GM18508 (cell line): ENCODE measurements around the gene GSG1L.

Source experiments
- ATAC-seq: cut with Tn5 transposase; IDR thresholded peaks from one replicate; pipeline ENCODE4 v1.9.1; 2021; ENCODE audit warnings: moderate number of reproducible peaks; ENCODE audit not compliant: insufficient read depth, unreplicated experiment

Gene GSG1L

GRCh38 chr16:27867122-27868110, 196.1 kb downstream of the GSG1L start:
- no peak for ATAC-seq

- no peak for ATAC-seq
Observed at GRCh38 chr16:27863377-27863776, 200.1 kb downstream of the GSG1L start.

GRCh38 chr16:27862953-27863352, 200.6 kb downstream of the GSG1L start:
- ATAC-seq, result no peak

GRCh38 chr16:27860091-27860490, 203.4 kb downstream of the GSG1L start:
- ATAC-seq, result no peak

- ATAC-seq, result no peak
Observed at GRCh38 chr16:27859020-27859419, 204.5 kb downstream of the GSG1L start.

GRCh38 chr16:27853651-27854050, 209.9 kb downstream of the GSG1L start:
- no peak for ATAC-seq

GRCh38 chr16:27853101-27853500, 210.4 kb downstream of the GSG1L start:
- no peak for ATAC-seq

- ATAC-seq, result no peak
Observed at GRCh38 chr16:27852681-27853080, 210.8 kb downstream of the GSG1L start.

GRCh38 chr16:27852116-27852515, 211.4 kb downstream of the GSG1L start:
- ATAC-seq, result no peak

GRCh38 chr16:27851586-27851985, 211.9 kb downstream of the GSG1L start:
- ATAC-seq, result no peak

- no peak for ATAC-seq
Observed at GRCh38 chr16:27849621-27850020, 213.9 kb downstream of the GSG1L start.

- no peak for ATAC-seq
Observed at GRCh38 chr16:27847030-27847550, 216.4 kb downstream of the GSG1L start.

GRCh38 chr16:27844826-27845225, 218.7 kb downstream of the GSG1L start:
- ATAC-seq, result no peak

GRCh38 chr16:27843800-27844199, 219.7 kb downstream of the GSG1L start:
- ATAC-seq, result no peak

- no peak for ATAC-seq
Observed at GRCh38 chr16:27841911-27842310, 221.6 kb downstream of the GSG1L start.

GRCh38 chr16:27841061-27841801, 222.3 kb downstream of the GSG1L start:
- ATAC-seq, result no peak

- ATAC-seq, result no peak
Observed at GRCh38 chr16:27840311-27841060, 223.0 kb downstream of the GSG1L start.

GRCh38 chr16:27839419-27839818, 224.1 kb downstream of the GSG1L start:
- ATAC-seq, result no peak

GRCh38 chr16:27838536-27839175, 224.9 kb downstream of the GSG1L start:
- ATAC-seq, result no peak

- ATAC-seq, result no peak
Observed at GRCh38 chr16:27829975-27830374, 233.5 kb downstream of the GSG1L start.
